ENCODE data around the gene GARIN3. TPM values are rescaled to one million over a fixed set of nuclear protein-coding genes. Genes with fewer than 3 reads are reported as not detected.
A peak's percentile ranks its signal among the peaks of the same experiment; 100 is the strongest.

GARIN3 gene
- total and polyA plus RNA-seq, 5 experiments from 2014 or later = not detected

DNA sequence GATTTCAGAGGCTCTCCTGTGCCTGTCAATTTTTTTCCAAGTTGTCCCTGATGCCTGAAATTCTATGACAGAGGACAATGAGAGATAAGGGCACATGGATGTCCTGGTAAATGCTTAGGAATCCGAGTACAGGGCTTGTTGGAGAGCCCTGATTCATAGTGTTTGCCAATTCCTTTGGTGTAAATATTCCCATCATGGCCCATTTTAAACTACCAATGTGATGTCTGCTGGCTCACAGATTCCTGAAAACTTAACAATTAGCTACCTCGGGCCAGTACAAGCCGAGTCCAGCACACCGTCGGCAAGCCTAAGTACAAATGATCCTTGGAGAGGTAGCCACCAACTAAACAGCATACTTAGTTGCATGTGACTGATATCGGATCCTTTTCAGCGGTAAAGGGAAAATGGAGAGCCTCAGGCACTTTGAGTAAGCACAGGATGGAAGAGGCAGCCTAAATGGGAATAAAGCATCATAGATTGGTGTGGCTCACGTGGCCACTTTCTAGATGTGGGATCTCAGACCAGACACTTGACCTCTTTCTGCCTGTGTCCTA lies 18.1 kb upstream of the GARIN3 start:
- POLR2A ChIA-PET = interaction anchor here (0.8 to 36.8 kb wide), 10 partner anchors 12 to 88 kb away, joined by 3 to 990 read pairs (median 6); partner anchors contain the start of gene MED7
- H3K4me1 Mint-ChIP-seq = peaks cover 41 to 70% (median 59%) of the 10 kb centered on the region in 4 donors
- DNase-seq = no peak

DNA sequence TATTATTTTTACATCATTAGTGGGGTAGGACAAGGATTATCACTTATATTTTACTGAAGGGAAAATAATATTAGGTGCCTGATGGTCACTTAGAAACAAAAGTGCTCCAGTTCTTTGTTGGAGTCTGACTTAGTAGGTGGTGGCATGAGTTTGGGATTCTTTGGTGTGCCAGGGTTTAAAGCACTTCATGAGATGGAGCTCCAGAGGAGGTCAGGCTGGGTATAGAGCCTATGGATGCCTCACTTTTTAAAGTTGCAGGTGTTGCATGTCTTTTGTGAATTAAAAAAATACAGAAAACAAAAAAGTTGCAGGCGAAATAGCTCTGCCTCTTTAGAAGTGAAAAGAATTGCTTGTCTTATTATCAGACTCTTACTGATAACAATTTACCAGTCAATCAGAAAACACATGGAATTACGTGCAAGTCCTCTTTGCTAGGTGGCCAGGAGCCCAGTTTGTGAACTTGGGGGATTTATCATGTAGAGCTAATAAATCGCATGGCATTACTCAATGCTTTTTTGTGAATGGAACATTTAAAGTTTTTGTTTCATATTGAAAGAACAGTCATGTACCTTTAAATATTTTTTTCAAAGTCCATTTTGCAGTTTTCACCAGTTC lies 16.2 kb upstream of the GARIN3 start:
- Mint-ChIP-seq H3K9me3 (no peaks in the 10 kb centered on the region), H3K27ac (peak overlapping the region; percentile 88 to 100 (median 95)), H3K36me3 (peaks cover 43 to 58% (median 53%) of the 10 kb centered on the region in 3 donors), H3K4me1 (peaks cover 40 to 69% (median 59%) of the 10 kb centered on the region in 4 donors), H3K27me3 (no peaks in the 10 kb centered on the region), H3K4me3 (peak overlapping the region; percentile 80 to 100 (median 98))
- no peak for DNase-seq
- POLR2A ChIA-PET = interaction anchor here (0.7 to 36.8 kb wide), 11 partner anchors 9 to 116 kb away, joined by 3 to 990 read pairs (median 4); partner anchors contain the start of gene MED7
- no peak for ATAC-seq

More for the DNA sequence above, 18.1 kb upstream of the GARIN3 start:
- H3K27ac Mint-ChIP-seq = peak overlapping the region; percentile 73 to 99 (median 88)
- peak overlapping the region; percentile 80 to 100 (median 94) for H3K4me3 Mint-ChIP-seq
- no peak for ATAC-seq
- H3K36me3 Mint-ChIP-seq = peaks cover 56 to 77% (median 64%) of the 10 kb centered on the region in 3 donors
- no peaks in the 10 kb centered on the region for H3K27me3 Mint-ChIP-seq
- H3K9me3 Mint-ChIP-seq = no peaks in the 10 kb centered on the region

DNA sequence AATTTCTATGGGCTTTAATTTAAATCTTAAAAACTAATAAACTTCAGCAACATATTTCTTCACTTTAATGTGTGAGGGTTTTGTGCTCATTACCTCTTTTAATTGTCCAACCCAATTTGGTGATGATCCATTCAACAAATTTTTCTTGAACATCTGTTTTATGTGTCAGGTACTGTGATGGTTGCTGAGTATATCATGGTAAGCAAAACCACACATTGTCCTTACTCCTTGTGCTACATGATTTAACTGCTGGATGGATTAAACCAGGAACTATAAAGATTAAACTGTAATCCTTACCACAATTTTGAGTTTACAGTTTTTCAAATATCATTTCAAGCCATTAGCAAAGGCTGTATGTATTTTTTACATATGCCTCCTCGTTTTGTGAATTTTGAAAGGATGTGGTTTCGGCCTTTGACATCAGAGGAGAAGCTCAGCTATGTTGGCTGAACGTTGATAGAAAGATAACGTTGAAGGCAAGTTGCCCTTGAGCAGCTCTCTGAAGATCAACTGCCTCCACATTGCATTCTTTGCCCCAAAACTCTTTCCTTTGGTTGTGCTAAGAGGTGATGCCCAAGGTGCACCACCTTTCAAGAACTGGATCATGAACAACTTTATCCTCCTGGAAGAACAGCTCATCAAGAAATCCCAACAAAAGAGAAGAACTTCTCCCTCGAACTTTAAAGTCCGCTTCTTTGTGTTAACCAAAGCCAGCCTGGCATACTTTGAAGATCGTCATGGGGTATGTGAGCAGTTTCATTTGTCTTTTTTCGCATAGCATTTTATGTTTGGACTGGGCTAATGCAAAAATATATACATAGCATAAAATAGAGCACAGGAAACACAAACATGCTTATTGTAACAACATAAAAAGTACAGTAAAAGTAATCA lies 14.6 kb upstream of the GARIN3 start, which contains the start of gene ITK:
Gene ITK, plus strand, starts transcription at position 467 of the 891 bp plus-strand sequence. Its CDS starts 138 bp downstream, at position 605.
- H3K27ac Mint-ChIP-seq = peak within 1 kb of the TSS; percentile 92 to 100 (median 96)
- H3K27me3 Mint-ChIP-seq = no peaks in the 10 kb centered on the region
- peaks cover 36 to 42% (median 40%) of the 10 kb centered on the region in 3 donors for H3K36me3 Mint-ChIP-seq
- ATAC-seq = peak; percentile 81 to 90
- peaks cover 28 to 56% (median 52%) of the 10 kb centered on the region in 4 donors for H3K4me1 Mint-ChIP-seq
- peak within 1 kb of the TSS; percentile 80 to 100 (median 98) for H3K4me3 Mint-ChIP-seq
- peak in 8 of 10 donors; percentile 38 to 83 (median 70) for DNase-seq
- H3K9me3 Mint-ChIP-seq = no peaks in the 10 kb centered on the region
- POLR2A ChIA-PET = interaction anchor here (0.6 to 36.8 kb wide), 14 partner anchors 8 to 126 kb away, joined by 3 to 990 read pairs (median 7); partner anchors contain the start of genes GARIN3 and MED7

DNA sequence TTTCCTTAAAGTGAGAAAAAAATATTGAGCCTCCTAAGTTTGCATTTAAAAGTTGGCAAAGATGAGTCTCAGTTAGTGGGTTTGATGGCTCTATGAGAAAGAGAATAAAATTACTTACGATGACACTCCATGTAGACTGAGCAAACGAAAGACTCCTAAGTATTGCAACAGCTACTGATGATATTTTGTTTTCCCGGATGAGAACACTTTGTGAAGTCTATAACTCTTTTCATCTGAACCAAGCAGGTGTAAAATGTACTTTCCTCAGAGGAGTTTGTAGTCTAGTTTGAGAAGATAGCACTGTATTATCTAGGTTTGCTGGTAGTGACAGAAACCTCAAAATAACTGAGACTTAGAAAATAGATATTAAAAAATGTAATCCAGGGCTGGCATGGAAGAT lies 12.9 kb upstream of the GARIN3 start:
- no peaks in the 10 kb centered on the region for H3K27me3 Mint-ChIP-seq
- ATAC-seq = peak; percentile 12 to 42
- peaks cover 25 to 28% (median 28%) of the 10 kb centered on the region in 3 donors for H3K36me3 Mint-ChIP-seq
- peak in 1 of 10 donors; percentile 44 for DNase-seq
- peak overlapping the region; percentile 51 to 100 (median 76) for H3K4me3 Mint-ChIP-seq
- H3K27ac Mint-ChIP-seq = peak overlapping the region; percentile 88 to 100 (median 95)
- H3K4me1 Mint-ChIP-seq = peaks cover 30 to 58% (median 56%) of the 10 kb centered on the region in 4 donors
- H3K9me3 Mint-ChIP-seq = no peaks in the 10 kb centered on the region
- POLR2A ChIA-PET = interaction anchor here (0.6 to 36.8 kb wide), 12 partner anchors 11 to 93 kb away, joined by 3 to 990 read pairs (median 4); partner anchors contain the start of genes GARIN3 and MED7

DNA sequence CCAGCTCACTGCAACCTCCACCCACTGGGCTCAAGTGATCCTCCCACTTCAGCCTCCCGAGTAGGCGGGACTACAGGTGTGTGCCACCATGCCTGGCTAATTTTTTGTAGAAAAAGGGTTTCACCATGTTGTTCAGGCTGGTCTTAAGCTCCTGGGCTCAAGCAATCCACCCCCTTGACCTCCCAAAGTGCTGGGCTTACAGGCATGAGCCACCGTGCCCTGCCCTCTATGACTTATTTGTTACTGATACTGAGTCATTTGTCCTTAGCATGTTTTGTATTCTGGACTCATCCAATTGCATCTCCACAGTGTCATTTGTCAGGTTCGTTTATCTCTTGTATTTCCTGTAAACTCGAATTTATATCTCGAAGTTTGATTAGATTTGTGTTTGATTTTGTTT lies 11.9 kb upstream of the GARIN3 start:
- no peak for ATAC-seq
- POLR2A ChIA-PET = interaction anchor here (36.8 kb wide), 1 partner anchor 28 kb away, joined by 990 read pairs; no protein-coding TSS in a partner anchor
- no peaks in the 10 kb centered on the region for H3K9me3 Mint-ChIP-seq

DNA sequence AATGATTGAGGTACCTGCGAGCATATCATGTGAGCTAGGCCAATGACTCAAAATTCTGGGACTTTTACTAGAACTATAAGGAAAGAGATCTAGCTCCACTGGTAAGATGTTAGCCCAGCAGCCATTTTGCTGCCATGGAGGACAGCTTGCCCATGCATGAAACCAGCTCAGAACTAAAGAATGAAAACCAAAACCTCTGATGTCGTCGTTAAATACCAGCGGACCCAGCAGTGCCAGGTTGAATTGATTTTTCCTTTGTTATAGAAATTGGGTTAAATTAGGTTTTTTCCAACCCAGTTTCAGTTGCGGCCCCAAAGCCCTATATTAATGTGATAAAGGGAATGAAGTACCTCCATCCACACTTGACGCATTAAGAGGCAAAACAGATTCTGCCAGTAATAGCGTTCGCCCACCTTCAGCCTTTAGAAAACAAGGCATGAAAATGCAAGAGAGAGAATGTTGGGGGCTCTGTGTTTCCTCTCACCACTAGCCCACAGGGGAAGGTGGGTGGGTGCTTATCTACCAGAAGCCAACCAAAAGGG lies 9.1 kb upstream of the GARIN3 start:
- H3K4me3 Mint-ChIP-seq = peak overlapping the region in 5 of 10 donors; percentile 8 to 48 (median 37)
- DNase-seq = no peak

More for the DNA sequence above, 11.9 kb upstream of the GARIN3 start:
- peak overlapping the region; percentile 2 to 100 (median 72) for H3K4me3 Mint-ChIP-seq
- peak overlapping the region; percentile 60 to 100 (median 95) for H3K27ac Mint-ChIP-seq
- peaks cover 16 to 19% (median 19%) of the 10 kb centered on the region in 3 donors for H3K36me3 Mint-ChIP-seq
- H3K4me1 Mint-ChIP-seq = peaks cover 24 to 61% (median 55%) of the 10 kb centered on the region in 4 donors
- no peaks in the 10 kb centered on the region for H3K27me3 Mint-ChIP-seq
- no peak for DNase-seq

DNA sequence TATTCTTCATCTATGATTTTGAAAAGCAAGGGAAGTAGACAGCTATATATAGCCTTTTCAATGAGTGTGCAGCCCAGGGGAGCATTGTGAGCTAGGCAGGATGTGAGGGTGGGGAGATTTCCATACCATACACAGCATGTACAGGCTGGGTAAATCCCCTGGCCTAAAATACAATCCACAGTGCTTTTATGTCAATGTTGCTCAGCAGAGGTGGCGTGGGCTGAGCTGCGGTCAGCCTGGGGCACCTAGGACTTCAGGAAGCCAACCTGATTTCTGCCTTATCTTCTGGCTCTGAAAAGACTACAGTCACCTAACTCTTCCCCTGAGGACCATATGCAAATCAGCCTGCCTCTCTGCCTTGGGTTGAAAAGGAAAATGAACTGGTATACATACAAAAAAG lies 6.3 kb upstream of the GARIN3 start:
- peaks cover 0 to 5% (median 0%) of the 10 kb centered on the region in 3 donors for H3K36me3 Mint-ChIP-seq
- peaks cover 23 to 66% (median 60%) of the 10 kb centered on the region in 4 donors for H3K4me1 Mint-ChIP-seq
- DNase-seq (peak; percentile 39 to 84 (median 74)), ATAC-seq (peak; percentile 96 to 98)
- H3K4me3 Mint-ChIP-seq = peak overlapping the region; percentile 54 to 76 (median 73)
- peak overlapping the region; percentile 47 to 96 (median 86) for H3K27ac Mint-ChIP-seq
- H3K27me3 Mint-ChIP-seq = no peaks in the 10 kb centered on the region
- H3K9me3 Mint-ChIP-seq = peaks cover 0 to 21% (median 6%) of the 10 kb centered on the region in 9 donors
- POLR2A ChIA-PET = interaction anchor here (0.5 to 36.8 kb wide), 10 partner anchors 8 to 96 kb away, joined by 3 to 990 read pairs (median 6); partner anchors contain the start of genes ITK and MED7

More for the DNA sequence above, 9.1 kb upstream of the GARIN3 start:
- Mint-ChIP-seq H3K4me1 (peaks cover 36 to 79% (median 70%) of the 10 kb centered on the region in 4 donors), H3K36me3 (peaks cover 0 to 3% (median 0%) of the 10 kb centered on the region in 3 donors), H3K9me3 (peaks cover 0 to 13% (median 6%) of the 10 kb centered on the region in 9 donors), H3K27me3 (no peaks in the 10 kb centered on the region), H3K27ac (peak overlapping the region in 9 of 10 donors; percentile 18 to 84 (median 69))
- ATAC-seq = no peak
- POLR2A ChIA-PET = interaction anchor here (1.2 to 36.8 kb wide), 3 partner anchors 8 to 31 kb away, joined by 3 to 990 read pairs (median 8); no protein-coding TSS in a partner anchor

DNA sequence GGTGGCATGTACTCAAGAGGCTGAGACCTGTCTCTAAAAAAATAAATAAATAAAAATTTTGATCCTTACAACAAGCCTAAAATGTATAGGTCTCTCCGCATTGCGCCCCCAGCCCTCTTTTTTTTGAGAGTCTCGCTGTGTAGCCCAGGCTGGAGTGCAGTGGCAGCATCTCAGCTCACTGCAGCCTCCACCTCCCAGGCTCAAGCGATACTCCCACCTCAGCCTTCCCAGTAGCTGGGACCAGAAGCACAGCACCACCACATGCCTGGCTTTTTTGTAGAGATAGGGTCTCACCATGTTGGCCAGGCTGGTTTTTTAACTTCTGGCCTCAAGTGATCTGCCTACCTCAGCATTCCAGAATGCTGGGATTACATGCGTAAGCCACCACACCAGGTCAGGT lies 2.2 kb upstream of the GARIN3 start:
- Mint-ChIP-seq H3K4me1 (peaks cover 31 to 74% (median 56%) of the 10 kb centered on the region in 4 donors), H3K36me3 (peaks cover 0 to 5% (median 0%) of the 10 kb centered on the region in 3 donors), H3K27me3 (no peaks in the 10 kb centered on the region), H3K9me3 (peaks cover 0 to 21% (median 6%) of the 10 kb centered on the region in 9 donors), H3K4me3 (peak overlapping the region in 1 of 10 donors; percentile 41), H3K27ac (peak overlapping the region in 4 of 10 donors; percentile 16 to 94 (median 74))
- ATAC-seq (no peak), DNase-seq (no peak)
- POLR2A ChIA-PET = interaction anchor here (0.9 to 36.8 kb wide), 7 partner anchors 8 to 37 kb away, joined by 3 to 990 read pairs (median 8); partner anchors contain the start of gene ITK

DNA sequence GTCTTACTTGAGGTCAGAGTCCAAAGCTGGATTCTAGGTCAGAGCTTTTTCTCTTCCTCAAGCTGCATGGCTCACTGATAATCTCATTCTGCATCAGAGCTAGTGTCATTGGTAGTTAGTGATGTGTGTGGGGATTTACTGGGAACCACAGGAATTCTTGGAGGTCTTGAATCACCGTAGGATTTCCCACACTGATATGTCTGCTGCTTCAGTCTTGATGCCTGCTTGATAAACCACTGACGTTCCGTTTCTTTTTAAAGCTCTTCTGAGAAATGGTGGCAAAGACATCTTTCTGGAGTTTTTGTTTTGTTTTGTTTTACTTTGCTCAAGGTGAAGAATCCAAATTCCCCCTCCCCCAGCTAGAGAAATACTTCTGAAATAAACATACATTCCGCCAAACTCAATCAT lies 1.2 kb upstream of the GARIN3 start:
- ATAC-seq (no peak), DNase-seq (no peak)
- H3K9me3 Mint-ChIP-seq = peaks cover 0 to 21% (median 6%) of the 10 kb centered on the region in 9 donors
- no peaks in the 10 kb centered on the region for H3K27me3 Mint-ChIP-seq
- peak overlapping the region; percentile 6 to 94 (median 78) for H3K27ac Mint-ChIP-seq
- POLR2A ChIA-PET = interaction anchor here (0.7 to 36.8 kb wide), 10 partner anchors 9 to 104 kb away, joined by 3 to 990 read pairs (median 4); partner anchors contain the start of gene ITK
- peaks cover 34 to 63% (median 48%) of the 10 kb centered on the region in 4 donors for H3K4me1 Mint-ChIP-seq
- peaks cover 0 to 5% (median 0%) of the 10 kb centered on the region in 3 donors for H3K36me3 Mint-ChIP-seq
- peak overlapping the region; percentile 1 to 82 (median 68) for H3K4me3 Mint-ChIP-seq

DNA sequence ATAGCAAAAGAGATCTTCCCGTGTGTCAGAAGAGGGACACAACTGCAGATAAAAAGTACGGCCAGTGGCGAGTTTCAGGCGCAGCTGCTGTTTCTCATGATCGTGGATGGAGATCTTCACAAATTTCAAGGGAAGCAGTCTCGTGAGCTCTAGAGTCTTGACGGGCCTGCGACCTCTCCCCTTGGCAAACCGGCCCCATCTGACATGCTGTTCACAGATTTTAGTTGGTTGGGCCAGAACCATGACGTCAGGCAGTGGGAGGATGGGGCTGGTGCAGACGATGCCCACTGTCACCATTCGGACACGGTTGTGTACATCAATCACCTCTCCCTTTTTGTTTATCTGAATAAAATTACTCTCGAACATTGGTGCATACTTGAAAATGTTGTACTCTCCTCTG lies 396 bp downstream of the GARIN3 start:
- H3K36me3 Mint-ChIP-seq = peaks cover 0 to 5% (median 0%) of the 10 kb centered on the region in 3 donors
- peak overlapping the region in 4 of 10 donors; percentile 19 to 94 (median 57) for H3K27ac Mint-ChIP-seq
- peak overlapping the region in 1 of 10 donors; percentile 14 for H3K4me3 Mint-ChIP-seq
- no peak for DNase-seq
- H3K27me3 Mint-ChIP-seq = no peaks in the 10 kb centered on the region
- H3K9me3 Mint-ChIP-seq = peaks cover 0 to 18% (median 5%) of the 10 kb centered on the region in 9 donors
- POLR2A ChIA-PET = interaction anchor here (0.6 to 36.8 kb wide), 3 partner anchors 9 to 40 kb away, joined by 3 to 990 read pairs (median 3); no protein-coding TSS in a partner anchor
- ATAC-seq = no peak
- peaks cover 25 to 49% (median 39%) of the 10 kb centered on the region in 4 donors for H3K4me1 Mint-ChIP-seq

DNA sequence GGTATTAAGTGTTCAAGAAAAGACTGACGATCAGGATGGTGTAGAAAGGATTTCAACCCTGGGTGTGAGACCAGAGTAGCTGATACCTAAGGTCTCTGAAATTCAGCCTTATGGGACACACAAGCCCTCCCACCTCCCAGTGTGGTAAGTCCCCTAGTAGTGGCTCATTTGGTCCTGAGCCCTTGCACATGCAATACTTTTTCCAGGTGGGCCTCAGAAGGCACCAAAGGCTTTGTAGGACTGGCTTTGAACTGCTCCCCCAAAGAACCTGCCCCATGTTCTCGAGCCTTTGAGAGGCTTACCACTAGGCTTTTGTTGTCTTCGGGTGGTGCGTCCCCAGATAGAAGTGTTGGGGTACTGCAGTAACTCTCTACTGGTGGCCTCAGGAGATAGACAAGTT lies 803 bp downstream of the GARIN3 start:
- H3K36me3 Mint-ChIP-seq = peaks cover 0 to 3% (median 0%) of the 10 kb centered on the region in 3 donors
- peaks cover 24 to 48% (median 40%) of the 10 kb centered on the region in 4 donors for H3K4me1 Mint-ChIP-seq
- H3K27me3 Mint-ChIP-seq = no peaks in the 10 kb centered on the region
- ATAC-seq (no peak), DNase-seq (no peak)
- POLR2A ChIA-PET = interaction anchor here (0.7 to 36.8 kb wide), 3 partner anchors 11 to 40 kb away, joined by 3 to 990 read pairs (median 4); no protein-coding TSS in a partner anchor
- no peak overlapping the region for H3K4me3 Mint-ChIP-seq
- H3K27ac Mint-ChIP-seq = peak overlapping the region in 5 of 10 donors; percentile 4 to 94 (median 28)
- peaks cover 0 to 14% (median 2%) of the 10 kb centered on the region in 9 donors for H3K9me3 Mint-ChIP-seq

Measured in naive thymus-derived CD8-positive, alpha-beta T cell (primary cell).